Hepatocyte (in vitro differentiated cells): ENCODE measurements around the gene MBD4. TPM values are rescaled to one million over a fixed set of nuclear protein-coding genes. Genes with fewer than 3 reads are reported as not detected.
"Not testable (repeated sequence)": the region's sequence is repeated elsewhere in the genome, so short reads cannot be mapped to it uniquely, and the experiment has no call there.

ENCODE experiments used
- DNase-seq: peaks from one replicate; pipeline ENCODE4 v3.0.0-alpha.2; 2016; ENCODE audit warnings: low spot score
- H2AFZ ChIP-seq: fragments of 200-600 bp; sonication (generic); 2 replicates; pipeline ENCODE4 v1.6.0; 2016; ENCODE audit warnings: antibody characterized with exemption, mild to moderate bottlenecking
- H3K27ac ChIP-seq: fragments of 200-600 bp; sonication (generic); 2 replicates; pipeline ENCODE4 v1.5.1; 2016; ENCODE audit warnings: mild to moderate bottlenecking
- H3K27me3 ChIP-seq: fragments of 200-600 bp; sonication (generic); 2 replicates; pipeline ENCODE4 v1.6.1; 2016
- H3K36me3 ChIP-seq: fragments of 200-600 bp; sonication (generic); replicated peaks from 2 replicates; pipeline ENCODE4 v1.5.1; 2016; ENCODE audit warnings: low read depth; ENCODE audit not compliant: insufficient read depth
- H3K4me1 ChIP-seq: fragments of 200-600 bp; sonication (generic); 2 replicates; pipeline ENCODE4 v1.5.1; 2016; ENCODE audit warnings: mild to moderate bottlenecking, moderate library complexity; ENCODE audit not compliant: insufficient read depth
- H3K4me2 ChIP-seq: fragments of 200-600 bp; sonication (generic); 2 replicates; pipeline ENCODE4 v1.6.0; 2016
- H3K4me3 ChIP-seq: fragments of 200-600 bp; sonication (generic); 2 replicates; pipeline ENCODE4 v1.5.1; 2016; ENCODE audit warnings: mild to moderate bottlenecking
- H3K79me2 ChIP-seq: fragments of 200-600 bp; sonication (generic); 2 replicates; pipeline ENCODE4 v1.6.0; 2017; ENCODE audit warnings: mild to moderate bottlenecking
- H3K9me2 ChIP-seq: fragments of 200-600 bp; sonication (generic); replicated peaks from 2 replicates; pipeline ENCODE4 v1.6.0; 2017; ENCODE audit warnings: mild to moderate bottlenecking; ENCODE audit not compliant: insufficient read depth
- H3K9me3 ChIP-seq: fragments of 200-600 bp; sonication (generic); 2 replicates; pipeline ENCODE4 v1.5.1; 2016; ENCODE audit warnings: low read depth, mild to moderate bottlenecking
- H4K20me1 ChIP-seq: fragments of 200-600 bp; sonication (generic); 2 replicates; pipeline ENCODE4 v1.6.0; 2016; ENCODE audit warnings: mild to moderate bottlenecking; ENCODE audit not compliant: insufficient read depth, poor library complexity, severe bottlenecking
- CTCF ChIP-seq: fragments of 200-600 bp; sonication (generic); IDR thresholded peaks from 2 replicates; pipeline ENCODE4 v1.5.1; 2016; ENCODE audit warnings: antibody characterized with exemption, mild to moderate bottlenecking; ENCODE audit not compliant: poor library complexity
- EZH2 ChIP-seq: fragments of 200-600 bp; sonication (generic); IDR thresholded peaks from 2 replicates; pipeline ENCODE4 v1.6.1; 2016; ENCODE audit warnings: antibody characterized with exemption, mild to moderate bottlenecking, borderline replicate concordance
- EZH2phosphoT487 ChIP-seq: fragments of 200-600 bp; sonication (generic); IDR thresholded peaks from one replicate; pipeline ENCODE4 v1.6.1; 2018; ENCODE audit warnings: antibody characterized with exemption, mild to moderate bottlenecking, low read depth, moderate library complexity; ENCODE audit not compliant: unreplicated experiment, severe bottlenecking
- WGBS: methylation state at CpG from one replicate; pipeline ENCODE4 v1.1.6; 2016; ENCODE audit warnings: low lambda C conversion rate; ENCODE audit errors: missing lambda C conversion rate; 5-methylcytosine and 5-hydroxymethylcytosine counted together
- polyA plus RNA-seq: library from polyadenylated mRNA; unstranded; fragments of >200 nt; fragmentation: Nextera tagmentation; extraction: Ambion mirVana; gene quantifications from 2 replicates; pipeline ENCODE4 v1.2.1, GENCODE V29; 2016
- total RNA-seq: library from RNA; depleted of rRNA; stranded (reverse); fragments of >200 nt; gene quantifications from 2 replicates; pipeline ENCODE4 v1.2.3, GENCODE V29; 2014

Gene MBD4
- total and polyA plus RNA-seq, 2 experiments from 2014 or later, result 22.2 to 27.5 TPM

- no peaks in the 10 kb centered on the region for H3K9me3 ChIP-seq
- no peaks in the 10 kb centered on the region for H3K9me2 ChIP-seq
- H3K79me2 ChIP-seq, result peaks cover 20% of the 10 kb centered on the region
- no peak for TF ChIP-seq EZH2
- TF ChIP-seq EZH2phosphoT487, result no peak
- TF ChIP-seq CTCF, result no peak
- no peak overlapping the region for H3K27ac ChIP-seq
- H3K36me3 ChIP-seq, result no peaks in the 10 kb centered on the region
- H3K4me3 ChIP-seq, result no peak overlapping the region
- H3K27me3 ChIP-seq, result no peaks in the 10 kb centered on the region
- no peak for DNase-seq
- H2AFZ ChIP-seq, result no peak overlapping the region
- H3K4me1 ChIP-seq, result no peaks in the 10 kb centered on the region
- H3K4me2 ChIP-seq, result no peak overlapping the region
- H4K20me1 ChIP-seq, result peaks cover 4% of the 10 kb centered on the region
- 88% methylated on average over 7 of the region's 7 CpGs for WGBS
These were observed 37.5 kb downstream of the MBD4 start for GRCh38 chr3:129402210-129402609.

- H3K36me3 ChIP-seq, result no peaks in the 10 kb centered on the region
- H3K79me2 ChIP-seq, result peaks cover 41% of the 10 kb centered on the region
- H3K4me2 ChIP-seq, result peak overlapping the region; percentile 71
- no peaks in the 10 kb centered on the region for H3K27me3 ChIP-seq
- 73% methylated on average over 8 of the region's 8 CpGs for WGBS
- H3K9me3 ChIP-seq, result no peaks in the 10 kb centered on the region
- H2AFZ ChIP-seq, result peak overlapping the region; percentile 46
- H3K4me1 ChIP-seq, result no peaks in the 10 kb centered on the region
- no peak overlapping the region for H3K4me3 ChIP-seq
- no peak overlapping the region for H3K27ac ChIP-seq
- TF ChIP-seq EZH2 (no peak), CTCF (no peak), EZH2phosphoT487 (no peak)
- DNase-seq, result no peak
- H3K9me2 ChIP-seq, result no peaks in the 10 kb centered on the region
- H4K20me1 ChIP-seq, result peaks cover 10% of the 10 kb centered on the region
These were observed 39.8 kb downstream of the MBD4 start for GRCh38 chr3:129399895-129400357.

GRCh38 chr3:129399145-129399894 is 40.4 kb downstream of the MBD4 start:
- H4K20me1 ChIP-seq, result peaks cover 10% of the 10 kb centered on the region
- H3K9me2 ChIP-seq, result no peaks in the 10 kb centered on the region
- H3K27me3 ChIP-seq, result no peaks in the 10 kb centered on the region
- H3K9me3 ChIP-seq, result no peaks in the 10 kb centered on the region
- WGBS, result 1% methylated on average over 25 of the region's 25 CpGs
- peak overlapping the region; percentile 71 for H3K4me3 ChIP-seq
- no peaks in the 10 kb centered on the region for H3K36me3 ChIP-seq
- peak overlapping the region; percentile 87 for H3K27ac ChIP-seq
- peak; percentile 94 for DNase-seq
- H3K4me2 ChIP-seq, result peak overlapping the region; percentile 71
- H3K4me1 ChIP-seq, result no peaks in the 10 kb centered on the region
- TF ChIP-seq EZH2phosphoT487 (no peak), CTCF (peak; percentile 93)
- peaks cover 43% of the 10 kb centered on the region for H3K79me2 ChIP-seq
- H2AFZ ChIP-seq, result peak overlapping the region; percentile 46

- H4K20me1 ChIP-seq, result peaks cover 10% of the 10 kb centered on the region
- peak overlapping the region; percentile 87 for H3K27ac ChIP-seq
- 3% methylated on average over 17 of the region's 18 CpGs for WGBS
- H3K4me2 ChIP-seq, result peak overlapping the region; percentile 71
- no peaks in the 10 kb centered on the region for H3K9me2 ChIP-seq
- H3K9me3 ChIP-seq, result no peaks in the 10 kb centered on the region
- H3K4me3 ChIP-seq, result peak overlapping the region; percentile 71
- no peaks in the 10 kb centered on the region for H3K36me3 ChIP-seq
- no peaks in the 10 kb centered on the region for H3K4me1 ChIP-seq
- TF ChIP-seq EZH2 (no peak), EZH2phosphoT487 (no peak), CTCF (no peak)
- no peaks in the 10 kb centered on the region for H3K27me3 ChIP-seq
- H2AFZ ChIP-seq, result peak overlapping the region; percentile 46
- DNase-seq, result peak; percentile 32
- peaks cover 43% of the 10 kb centered on the region for H3K79me2 ChIP-seq
These were observed 41.0 kb downstream of the MBD4 start for GRCh38 chr3:129398803-129399144.

GRCh38 chr3:129393760-129394564 is 45.8 kb downstream of the MBD4 start:
- H3K4me3 ChIP-seq, H2AFZ ChIP-seq, H3K9me3 ChIP-seq, DNase-seq, H3K36me3 ChIP-seq, H3K27ac ChIP-seq, H3K4me1 ChIP-seq, H3K27me3 ChIP-seq, H3K9me2 ChIP-seq, H3K4me2 ChIP-seq: not testable (repeated sequence)
- Histone ChIP-seq H3K79me2 (peaks cover 41% of the 10 kb centered on the region), H4K20me1 (peaks cover 10% of the 10 kb centered on the region)
- WGBS, result 90% methylated on average over 11 of the region's 17 CpGs
